ENCODE results near the gene THAP3. TPM values are rescaled to one million over a fixed set of nuclear protein-coding genes. Genes with fewer than 3 reads are reported as not detected.

THAP3 gene
- total and polyA plus RNA-seq, 2 donors (not counting 1 experiment from before 2014, with no cell fraction given), result 20.2 to 30.4 TPM

- no peaks in the 10 kb centered on the region for H3K9me3 ChIP-seq (ENCODE audit: control extremely low read depth in 1 of 3, control insufficient read depth in 2 of 3, insufficient read depth in 1 of 3, low read length in 2 of 3)
- 78% methylated on average over 24 of the region's 24 CpGs for WGBS (ENCODE audit: insufficient coverage)
Measured at GRCh38 chr1:6588893-6589520, 35.7 kb upstream of the THAP3 start.

GRCh38 chr1:6590046-6590445, 34.6 kb upstream of the THAP3 start:
- Mint-ChIP-seq H3K4me3 (no peak overlapping the region), H3K4me1 (peaks cover 8% of the 10 kb centered on the region), H3K9me3 (ENCODE audit: insufficient read depth) (no peaks in the 10 kb centered on the region), H3K27me3 (no peaks in the 10 kb centered on the region), H3K27ac (no peak overlapping the region)
- Histone ChIP-seq H3K4me1 (ENCODE audit: control insufficient read depth in 2 of 2, insufficient read depth in 2 of 2, low read length in 2 of 2) (peaks cover 0 to 18% of the 10 kb centered on the region in 2 donors), H3K36me3 (replicated peaks in 1 of 2; ENCODE audit: control extremely low read depth in 1 of 2, control insufficient read depth in 1 of 2, extremely low read depth in 1 of 2, insufficient read depth in 2 of 2, low read length in 1 of 2) (peaks cover 0 to 60% of the 10 kb centered on the region in 2 experiments), H3K27ac (ENCODE audit: low read length in 2 of 2) (no peak overlapping the region), H4K20me1 (ENCODE audit: control insufficient read depth, insufficient read depth, low read length, poor library complexity, severe bottlenecking) (peaks cover 54% of the 10 kb centered on the region), H3K79me2 (ENCODE audit: control insufficient read depth, insufficient read depth, low read length) (peaks cover 10% of the 10 kb centered on the region), H3K4me2 (replicated peaks; ENCODE audit: low read depth, low read length, poor library complexity, severe bottlenecking) (no peak overlapping the region), H3K27me3 (replicated peaks in 1 of 4; ENCODE audit: control extremely low read depth in 1 of 4, control insufficient read depth in 3 of 4, insufficient read depth in 4 of 4, low read length in 3 of 4) (no peaks in the 10 kb centered on the region), H3K9ac (ENCODE audit: low read length) (no peak overlapping the region), H3K4me3 (ENCODE audit: control extremely low read depth in 1 of 5, extremely low read depth in 1 of 5, insufficient read depth in 1 of 5, low read depth in 2 of 5, low read length in 4 of 5) (no peak overlapping the region), H3K9me3 (ENCODE audit: control extremely low read depth in 1 of 3, control insufficient read depth in 2 of 3, insufficient read depth in 1 of 3, low read length in 2 of 3) (no peaks in the 10 kb centered on the region), H2AFZ (ENCODE audit: insufficient read depth, low read depth, low read length, poor library complexity, severe bottlenecking) (no peak overlapping the region)
- no peak for ATAC-seq (ENCODE audit: low read depth)
- intact Hi-C loops (cut with micrococcal nuclease), result no loop called here
- ChIA-PET POLR2A (interaction anchor here (1.2 kb wide), 1 partner anchor 13 kb away, joined by 4 read pairs; the partner anchor contains the start of gene KLHL21), CTCF (interaction anchor here (0.6 kb wide), 1 partner anchor 37 kb away, joined by 3 read pairs; no protein-coding TSS in a partner anchor)
- DNase-seq, result no peak
- 93% methylated on average over 7 of the region's 7 CpGs for WGBS (ENCODE audit: insufficient coverage)
- no peak for TF ChIP-seq EZH2 (IDR thresholded peaks at IDR 0.05; ENCODE audit: borderline replicate concordance, insufficient read depth, low read depth, low read length, poor library complexity, severe bottlenecking)
- TF ChIP-seq, protein P1, sequence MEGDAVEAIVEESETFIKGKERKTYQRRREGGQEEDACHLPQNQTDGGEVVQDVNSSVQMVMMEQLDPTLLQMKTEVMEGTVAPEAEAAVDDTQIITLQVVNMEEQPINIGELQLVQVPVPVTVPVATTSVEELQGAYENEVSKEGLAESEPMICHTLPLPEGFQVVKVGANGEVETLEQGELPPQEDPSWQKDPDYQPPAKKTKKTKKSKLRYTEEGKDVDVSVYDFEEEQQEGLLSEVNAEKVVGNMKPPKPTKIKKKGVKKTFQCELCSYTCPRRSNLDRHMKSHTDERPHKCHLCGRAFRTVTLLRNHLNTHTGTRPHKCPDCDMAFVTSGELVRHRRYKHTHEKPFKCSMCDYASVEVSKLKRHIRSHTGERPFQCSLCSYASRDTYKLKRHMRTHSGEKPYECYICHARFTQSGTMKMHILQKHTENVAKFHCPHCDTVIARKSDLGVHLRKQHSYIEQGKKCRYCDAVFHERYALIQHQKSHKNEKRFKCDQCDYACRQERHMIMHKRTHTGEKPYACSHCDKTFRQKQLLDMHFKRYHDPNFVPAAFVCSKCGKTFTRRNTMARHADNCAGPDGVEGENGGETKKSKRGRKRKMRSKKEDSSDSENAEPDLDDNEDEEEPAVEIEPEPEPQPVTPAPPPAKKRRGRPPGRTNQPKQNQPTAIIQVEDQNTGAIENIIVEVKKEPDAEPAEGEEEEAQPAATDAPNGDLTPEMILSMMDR (IDR thresholded peaks at IDR 0.05), result no peak

More at GRCh38 chr1:6588893-6589520, 35.7 kb upstream of the THAP3 start:
- no peak for DNase-seq
- Histone ChIP-seq H3K36me3 (replicated peaks in 1 of 2; ENCODE audit: control extremely low read depth in 1 of 2, control insufficient read depth in 1 of 2, extremely low read depth in 1 of 2, insufficient read depth in 2 of 2, low read length in 1 of 2) (peaks cover 0 to 51% of the 10 kb centered on the region in 2 experiments), H3K9ac (ENCODE audit: low read length) (no peak overlapping the region), H3K79me2 (ENCODE audit: control insufficient read depth, insufficient read depth, low read length) (peaks cover 19% of the 10 kb centered on the region), H2AFZ (ENCODE audit: insufficient read depth, low read depth, low read length, poor library complexity, severe bottlenecking) (no peak overlapping the region), H3K27ac (ENCODE audit: low read length in 2 of 2) (no peak overlapping the region), H3K4me2 (replicated peaks; ENCODE audit: low read depth, low read length, poor library complexity, severe bottlenecking) (no peak overlapping the region), H3K4me1 (ENCODE audit: control insufficient read depth in 2 of 2, insufficient read depth in 2 of 2, low read length in 2 of 2) (peaks cover 0 to 18% of the 10 kb centered on the region in 2 donors), H4K20me1 (ENCODE audit: control insufficient read depth, insufficient read depth, low read length, poor library complexity, severe bottlenecking) (peaks cover 61% of the 10 kb centered on the region), H3K27me3 (replicated peaks in 1 of 4; ENCODE audit: control extremely low read depth in 1 of 4, control insufficient read depth in 3 of 4, insufficient read depth in 4 of 4, low read length in 3 of 4) (no peaks in the 10 kb centered on the region), H3K4me3 (ENCODE audit: control extremely low read depth in 1 of 5, extremely low read depth in 1 of 5, insufficient read depth in 1 of 5, low read depth in 2 of 5, low read length in 4 of 5) (no peak overlapping the region)
- Mint-ChIP-seq H3K4me3 (no peak overlapping the region), H3K27ac (peak overlapping the region; percentile 20), H3K4me1 (peaks cover 8% of the 10 kb centered on the region), H3K9me3 (ENCODE audit: insufficient read depth) (no peaks in the 10 kb centered on the region), H3K27me3 (no peaks in the 10 kb centered on the region)
- CTCF ChIA-PET, result no interaction called here
- no peak for ATAC-seq (ENCODE audit: low read depth)
- POLR2A ChIA-PET, result interaction anchor here (1.2 kb wide), 1 partner anchor 14 kb away, joined by 4 read pairs; the partner anchor contains the start of gene KLHL21
- intact Hi-C loops (cut with micrococcal nuclease), result no loop called here
- TF ChIP-seq EZH2 (IDR thresholded peaks at IDR 0.05; ENCODE audit: borderline replicate concordance, insufficient read depth, low read depth, low read length, poor library complexity, severe bottlenecking), result no peak
- TF ChIP-seq, protein P1 (IDR thresholded peaks at IDR 0.05), result no peak
